COR-L47 (cell line): ENCODE data around the gene EMC8.

Experiments
- DNase-seq: peaks from one replicate; lab custom pipeline; 2025; lab: John Stamatoyannopoulos, UW

Gene EMC8

GRCh38 chr16:85729452-85730185 lies 69.7 kb downstream of the EMC8 start:
- DNase-seq = no peak

GRCh38 chr16:85728879-85729278 lies 70.5 kb downstream of the EMC8 start:
- no peak for DNase-seq
